Nephron (organoid): ENCODE measurements around the gene GRAP2.

ENCODE experiments used
- H3K27ac Mint-ChIP-seq, 3 experiments: 2 replicates each; pipeline ENCODE4 v1.8.0; 2020; ENCODE audit warnings: mixed read lengths in 3 of 3, mild to moderate bottlenecking in 2 of 3, moderate library complexity in 1 of 3
- H3K27me3 Mint-ChIP-seq: 2 replicates; pipeline ENCODE4 v1.8.0; 2021; ENCODE audit warnings: low read depth, mild to moderate bottlenecking, moderate library complexity, mixed read lengths
- H3K36me3 Mint-ChIP-seq: 2 replicates; pipeline ENCODE4 v1.8.0; 2020; ENCODE audit warnings: low read depth, mixed read lengths
- H3K4me1 Mint-ChIP-seq: 2 replicates; pipeline ENCODE4 v1.8.0; 2020; ENCODE audit warnings: mixed read lengths
- H3K4me3 Mint-ChIP-seq, 3 experiments: 2 replicates each; pipeline ENCODE4 v1.8.0; 2020; ENCODE audit warnings: mild to moderate bottlenecking in 3 of 3, mixed read lengths in 3 of 3, moderate library complexity in 2 of 3
- H3K9me3 Mint-ChIP-seq: 2 replicates; pipeline ENCODE4 v1.8.0; 2020; ENCODE audit warnings: mixed read lengths
- CTCF ChIP-seq, 3 experiments: fragments of 200-600 bp; sonication (generic); IDR thresholded peaks; one replicate each; pipeline ENCODE4 v1.5.0; 2021; ENCODE audit warnings: antibody characterized with exemption in 3 of 3; ENCODE audit not compliant: unreplicated experiment in 3 of 3

GRAP2 gene

GRCh38 chr22:40021401-40022000 lies 120.6 kb downstream of the GRAP2 start:
- Mint-ChIP-seq H3K4me3 (no peak overlapping the region), H3K9me3 (no peaks in the 10 kb centered on the region), H3K4me1 (no peaks in the 10 kb centered on the region), H3K27ac (no peak overlapping the region), H3K27me3 (peaks cover 28% of the 10 kb centered on the region), H3K36me3 (no peaks in the 10 kb centered on the region)
- TF ChIP-seq CTCF (IDR thresholded peaks at IDR 0.05; ENCODE audit: unreplicated experiment in 3 of 3), result no peak

GRCh38 chr22:40022536-40023240 lies 121.8 kb downstream of the GRAP2 start:
- no peaks in the 10 kb centered on the region for H3K36me3 Mint-ChIP-seq
- no peaks in the 10 kb centered on the region for H3K9me3 Mint-ChIP-seq
- H3K27ac Mint-ChIP-seq, result no peak overlapping the region
- TF ChIP-seq CTCF (IDR thresholded peaks at IDR 0.05; ENCODE audit: unreplicated experiment in 3 of 3), result no peak
- H3K27me3 Mint-ChIP-seq, result peaks cover 28% of the 10 kb centered on the region
- no peaks in the 10 kb centered on the region for H3K4me1 Mint-ChIP-seq
- no peak overlapping the region for H3K4me3 Mint-ChIP-seq
